ENCODE measurements around the gene MDC1. TPM values are rescaled to one million over a fixed set of nuclear protein-coding genes. Genes with fewer than 3 reads are reported as not detected.

MDC1 gene
- polyA plus RNA-seq, 3 donors from 2014 or later, result 3.0 to 16.5 TPM; not detected in 1

DNA sequence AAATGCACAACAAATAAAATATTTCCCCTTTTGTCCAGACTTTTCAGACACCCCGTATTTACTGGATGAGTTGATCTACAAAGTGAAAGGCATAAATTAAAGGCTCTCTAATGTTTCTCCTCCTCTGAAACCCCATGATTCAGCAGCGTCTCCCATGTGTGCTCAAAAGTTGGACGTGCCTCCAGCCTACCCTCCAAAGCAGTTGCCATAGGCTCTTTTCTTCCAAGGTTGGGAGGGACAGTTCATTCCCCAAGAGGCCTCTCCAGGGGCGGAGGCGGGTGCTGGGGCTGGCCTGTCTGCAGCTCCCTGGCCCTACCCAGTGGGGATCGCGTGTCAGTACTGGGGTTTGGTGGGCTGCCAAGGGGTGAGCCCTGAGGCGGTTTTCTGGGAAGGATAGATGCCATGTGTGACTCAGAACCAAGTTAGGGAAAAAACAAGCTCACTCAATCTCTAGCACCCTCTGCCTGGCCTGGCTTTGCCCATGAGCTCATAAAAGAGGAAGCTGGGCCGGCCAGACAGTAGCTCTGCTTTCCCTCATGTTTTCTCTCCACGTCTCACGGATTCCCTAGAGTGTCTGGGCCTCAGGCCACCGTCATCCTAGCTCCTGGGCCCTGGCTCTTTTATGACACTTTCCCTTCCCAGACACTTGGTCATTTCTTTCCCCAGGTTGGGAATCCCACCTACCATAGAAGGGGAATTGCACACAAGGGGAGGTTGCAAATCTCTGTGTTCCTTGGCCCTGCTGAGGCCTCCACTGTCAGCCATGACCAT is 35.3 kb upstream of the MDC1 start:
- Mint-ChIP-seq H3K27ac (no peak overlapping the region), H3K27me3 (ENCODE audit: low read depth in 3 of 3) (peaks cover 0 to 2% (median 2%) of the 10 kb centered on the region in 3 donors), H3K4me1 (no peaks in the 10 kb centered on the region), H3K36me3 (no peaks in the 10 kb centered on the region), H3K9me3 (peaks cover 0 to 1% (median 0%) of the 10 kb centered on the region in 6 donors), H3K4me3 (no peak overlapping the region)
- DNase-seq, result no peak

DNA sequence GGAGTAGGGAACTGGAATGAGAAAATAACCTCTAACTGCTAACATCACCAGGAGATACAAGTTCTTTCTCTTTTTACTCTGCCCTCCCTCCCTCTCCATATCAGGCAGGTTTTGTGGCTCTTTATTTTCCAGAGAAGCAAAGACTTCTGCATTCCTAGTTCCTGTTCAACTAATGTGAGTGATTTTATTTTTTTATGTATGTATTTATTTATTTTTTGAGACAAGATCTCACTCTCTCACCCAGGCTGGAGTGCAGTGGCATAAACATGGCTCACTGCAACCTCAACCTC is 33.2 kb upstream of the MDC1 start:
- Mint-ChIP-seq H3K4me1 (peaks cover 0 to 1% of the 10 kb centered on the region in 2 donors), H3K27ac (no peak overlapping the region), H3K9me3 (peaks cover 0 to 1% (median 0%) of the 10 kb centered on the region in 6 donors), H3K4me3 (no peak overlapping the region), H3K27me3 (ENCODE audit: low read depth in 3 of 3) (peaks cover 0 to 2% (median 0%) of the 10 kb centered on the region in 3 donors), H3K36me3 (no peaks in the 10 kb centered on the region)
- no peak for DNase-seq

DNA sequence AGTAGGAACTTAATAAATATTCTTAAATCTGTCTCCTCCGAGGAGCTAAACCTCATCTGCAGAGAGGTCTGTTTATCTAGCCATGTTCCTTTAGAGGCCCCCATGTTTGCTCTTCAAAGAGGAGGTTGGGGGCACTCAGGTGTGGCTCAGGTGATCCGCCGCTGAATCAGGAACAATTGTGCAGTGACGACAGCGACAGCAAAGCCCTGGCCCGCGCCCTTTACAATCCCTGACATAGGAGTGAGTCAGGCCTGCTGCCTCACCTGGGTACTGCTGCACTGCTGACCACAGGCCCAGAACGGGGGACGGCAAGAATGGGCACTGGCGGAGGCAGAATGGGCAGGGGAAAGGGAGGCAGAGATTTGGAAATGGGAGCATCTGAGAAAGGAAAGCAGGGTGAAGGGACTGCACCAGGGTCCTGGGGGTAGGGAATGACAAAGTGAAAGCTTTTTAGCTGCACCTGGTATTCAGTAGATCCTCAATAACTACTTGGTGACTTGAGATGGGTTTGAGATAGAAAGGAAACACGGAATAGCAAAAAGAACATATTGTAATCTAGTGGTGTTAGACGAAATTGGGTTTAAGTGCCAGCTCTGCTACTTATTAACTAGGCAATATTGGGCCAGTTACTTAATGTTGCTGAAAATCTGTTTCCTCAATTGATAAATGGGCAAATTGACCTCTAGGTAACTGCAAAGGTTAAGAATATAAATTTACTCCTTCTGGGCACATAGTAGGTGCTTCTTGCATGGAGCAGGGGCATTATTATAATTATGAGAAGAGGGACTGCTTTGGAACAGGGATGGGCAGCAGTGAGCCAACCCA is 32.7 kb upstream of the MDC1 start:
- DNase-seq, result no peak
- H3K4me1 Mint-ChIP-seq, result peaks cover 3 to 5% of the 10 kb centered on the region in 2 donors
- peak overlapping the region in 2 of 6 donors; percentile 6 to 29 for H3K27ac Mint-ChIP-seq
- peaks cover 0 to 2% (median 2%) of the 10 kb centered on the region in 3 donors for H3K27me3 Mint-ChIP-seq (ENCODE audit: low read depth in 3 of 3)
- H3K9me3 Mint-ChIP-seq, result peaks cover 0 to 1% (median 0%) of the 10 kb centered on the region in 6 donors
- no peak overlapping the region for H3K4me3 Mint-ChIP-seq
- no peaks in the 10 kb centered on the region for H3K36me3 Mint-ChIP-seq

DNA sequence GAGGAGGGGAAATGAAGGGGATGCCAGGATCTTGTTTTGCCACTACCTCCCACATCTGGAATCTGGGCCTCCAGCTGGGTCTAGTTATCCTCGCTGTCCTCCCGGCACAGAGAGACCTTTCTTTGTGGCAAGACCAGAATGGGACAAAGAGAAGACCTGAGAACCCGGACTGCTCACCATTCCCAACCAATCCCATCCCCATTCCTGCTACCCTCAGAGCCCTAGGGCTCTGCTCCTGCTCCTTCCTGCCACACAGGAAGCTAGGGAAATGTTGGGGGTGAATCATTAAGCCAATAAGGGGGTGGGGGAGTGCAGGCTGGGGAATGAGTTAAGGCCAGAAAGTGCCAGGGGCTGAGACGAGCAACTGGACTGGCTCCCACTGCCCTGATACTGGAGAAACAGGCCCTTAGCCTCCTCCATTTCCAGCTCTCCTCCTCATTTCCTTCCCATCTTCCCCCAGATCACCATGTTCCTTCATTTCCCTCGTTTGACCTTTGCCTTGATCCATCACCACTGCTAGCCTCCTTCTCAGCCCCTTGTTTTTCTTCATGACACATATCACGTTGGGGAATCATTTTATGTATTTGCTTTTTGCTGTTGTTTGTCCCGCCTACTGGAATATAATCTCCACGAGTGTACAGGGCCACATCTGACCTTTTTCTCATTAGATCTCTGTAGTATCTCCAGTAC is 31.9 kb upstream of the MDC1 start:
- peaks cover 0 to 1% (median 0%) of the 10 kb centered on the region in 6 donors for H3K9me3 Mint-ChIP-seq
- DNase-seq, result no peak
- H3K36me3 Mint-ChIP-seq, result no peaks in the 10 kb centered on the region
- peaks cover 8 to 12% of the 10 kb centered on the region in 2 donors for H3K4me1 Mint-ChIP-seq
- H3K4me3 Mint-ChIP-seq, result no peak overlapping the region
- H3K27ac Mint-ChIP-seq, result peak overlapping the region in 1 of 6 donors; percentile 20
- peaks cover 0 to 2% (median 2%) of the 10 kb centered on the region in 3 donors for H3K27me3 Mint-ChIP-seq (ENCODE audit: low read depth in 3 of 3)

DNA sequence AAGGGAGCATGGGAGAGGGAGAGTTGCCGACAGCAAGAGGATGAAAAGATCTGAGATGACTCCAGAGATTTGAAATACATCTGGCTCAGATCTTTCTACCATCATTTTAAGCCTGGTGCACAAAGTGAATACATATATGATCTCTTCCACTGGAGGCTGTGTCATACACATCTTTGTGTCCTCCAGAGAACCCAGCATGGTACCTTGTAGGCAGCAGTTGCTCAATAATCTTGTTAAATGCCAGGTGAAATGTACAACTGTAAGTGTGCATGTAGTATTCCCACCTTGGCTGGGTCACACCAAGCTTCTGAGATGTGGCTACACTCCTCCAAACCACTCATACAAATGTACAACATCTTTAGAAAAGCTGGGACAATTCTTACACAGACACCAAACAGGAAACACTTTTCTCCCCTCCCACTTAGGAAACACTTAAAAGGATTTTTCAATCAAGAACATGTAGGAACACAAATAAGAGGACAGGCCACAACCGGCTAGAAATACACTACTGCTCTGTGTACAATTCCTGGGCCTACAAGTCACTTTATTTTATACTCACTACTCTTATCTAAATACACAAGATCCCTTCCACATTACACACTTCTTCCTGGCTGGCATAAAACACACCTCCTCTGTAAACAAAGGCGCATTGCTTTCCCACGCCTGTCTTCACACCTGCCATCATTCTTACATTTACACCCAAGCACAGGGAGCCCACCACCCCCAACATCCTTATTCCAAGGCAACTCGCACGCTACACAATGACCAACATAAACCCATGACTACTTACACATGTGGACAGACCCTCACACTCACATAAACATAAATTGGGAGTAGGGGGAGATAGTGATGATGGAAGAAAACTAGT is 31.1 kb upstream of the MDC1 start:
- Mint-ChIP-seq H3K27ac (peak overlapping the region in 1 of 6 donors; percentile 42), H3K27me3 (ENCODE audit: low read depth in 3 of 3) (peaks cover 0 to 9% (median 2%) of the 10 kb centered on the region in 3 donors), H3K4me1 (peaks cover 17 to 21% of the 10 kb centered on the region in 2 donors), H3K36me3 (no peaks in the 10 kb centered on the region), H3K9me3 (peaks cover 0 to 1% (median 0%) of the 10 kb centered on the region in 6 donors), H3K4me3 (no peak overlapping the region)
- no peak for DNase-seq

DNA sequence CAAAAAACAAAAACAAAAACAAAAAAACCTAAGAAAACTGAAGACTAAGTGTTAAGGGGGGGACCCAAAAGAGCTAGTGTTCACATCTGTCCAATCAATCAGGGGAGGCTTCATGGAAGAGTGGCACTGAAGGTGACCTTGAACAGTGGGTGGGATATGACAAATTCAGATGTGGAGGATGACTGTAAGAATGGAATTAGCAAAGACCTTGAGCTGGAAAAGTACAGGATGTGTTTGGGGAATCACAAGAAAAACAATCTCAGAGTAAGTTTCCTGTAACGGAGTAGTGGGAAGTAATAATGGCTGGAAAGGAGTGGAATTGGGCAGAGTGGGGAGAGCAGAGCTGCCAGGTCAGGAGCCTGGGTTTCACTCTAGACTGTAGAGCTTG is 30.2 kb upstream of the MDC1 start:
- Mint-ChIP-seq H3K4me3 (no peak overlapping the region), H3K27me3 (ENCODE audit: low read depth in 3 of 3) (peaks cover 0 to 13% (median 6%) of the 10 kb centered on the region in 3 donors), H3K36me3 (no peaks in the 10 kb centered on the region), H3K27ac (no peak overlapping the region), H3K4me1 (peaks cover 21 to 25% of the 10 kb centered on the region in 2 donors), H3K9me3 (peaks cover 0 to 1% (median 0%) of the 10 kb centered on the region in 6 donors)
- DNase-seq, result no peak

DNA sequence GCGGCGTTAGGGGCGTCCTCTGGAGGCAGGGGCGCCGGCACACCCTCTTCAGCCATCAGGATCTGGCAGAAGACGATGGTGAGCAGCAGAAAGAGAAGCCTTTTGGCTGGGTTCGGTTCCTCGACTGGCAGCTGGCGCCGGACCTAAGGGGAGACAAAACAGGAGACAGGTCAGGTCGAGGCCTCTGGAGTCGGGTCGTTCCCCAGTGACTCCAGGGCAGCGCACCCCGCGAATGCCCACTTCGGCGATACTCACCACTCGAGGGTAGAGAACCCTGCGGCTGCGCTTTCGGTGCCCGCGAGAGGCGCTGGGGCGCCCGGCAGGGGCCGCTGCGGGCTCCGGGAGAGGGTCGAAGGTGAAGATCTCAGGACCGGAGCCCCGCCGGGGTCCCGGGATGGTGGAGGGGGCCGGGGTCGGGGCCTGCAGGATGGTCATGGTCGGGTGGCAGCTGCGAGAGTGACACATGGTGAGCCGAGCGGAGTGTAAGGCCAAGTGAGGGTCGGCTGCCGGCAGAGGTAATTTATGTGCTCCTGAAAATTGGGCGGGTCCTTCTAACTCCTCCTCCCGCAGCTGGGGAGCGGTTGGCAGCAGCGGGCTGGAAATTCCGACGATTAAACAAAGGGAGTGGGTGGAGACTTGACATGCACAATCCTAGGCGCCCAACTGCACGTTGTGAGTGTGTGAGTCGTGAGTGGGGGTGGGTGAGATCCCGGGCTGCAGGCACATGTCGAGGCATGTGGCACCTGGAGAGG is 27.1 kb upstream of the MDC1 start, which contains the start of gene IER3:
Gene IER3, minus strand, starts transcription at position 494 of the 752 bp plus-strand sequence. Its CDS starts 29 bp downstream, at position 465.
- peak; percentile 61 to 62 (median 62) for DNase-seq
- Mint-ChIP-seq H3K36me3 (peaks cover 9 to 25% (median 12%) of the 10 kb centered on the region in 3 donors), H3K4me3 (peak within 1 kb of the TSS; percentile 88 to 97 (median 89)), H3K27ac (peak within 1 kb of the TSS; percentile 89 to 97 (median 94)), H3K27me3 (ENCODE audit: low read depth in 3 of 3) (peaks cover 3 to 24% (median 4%) of the 10 kb centered on the region in 3 donors), H3K9me3 (peaks cover 0 to 1% (median 0%) of the 10 kb centered on the region in 6 donors), H3K4me1 (peaks cover 43 to 52% of the 10 kb centered on the region in 2 donors)

DNA sequence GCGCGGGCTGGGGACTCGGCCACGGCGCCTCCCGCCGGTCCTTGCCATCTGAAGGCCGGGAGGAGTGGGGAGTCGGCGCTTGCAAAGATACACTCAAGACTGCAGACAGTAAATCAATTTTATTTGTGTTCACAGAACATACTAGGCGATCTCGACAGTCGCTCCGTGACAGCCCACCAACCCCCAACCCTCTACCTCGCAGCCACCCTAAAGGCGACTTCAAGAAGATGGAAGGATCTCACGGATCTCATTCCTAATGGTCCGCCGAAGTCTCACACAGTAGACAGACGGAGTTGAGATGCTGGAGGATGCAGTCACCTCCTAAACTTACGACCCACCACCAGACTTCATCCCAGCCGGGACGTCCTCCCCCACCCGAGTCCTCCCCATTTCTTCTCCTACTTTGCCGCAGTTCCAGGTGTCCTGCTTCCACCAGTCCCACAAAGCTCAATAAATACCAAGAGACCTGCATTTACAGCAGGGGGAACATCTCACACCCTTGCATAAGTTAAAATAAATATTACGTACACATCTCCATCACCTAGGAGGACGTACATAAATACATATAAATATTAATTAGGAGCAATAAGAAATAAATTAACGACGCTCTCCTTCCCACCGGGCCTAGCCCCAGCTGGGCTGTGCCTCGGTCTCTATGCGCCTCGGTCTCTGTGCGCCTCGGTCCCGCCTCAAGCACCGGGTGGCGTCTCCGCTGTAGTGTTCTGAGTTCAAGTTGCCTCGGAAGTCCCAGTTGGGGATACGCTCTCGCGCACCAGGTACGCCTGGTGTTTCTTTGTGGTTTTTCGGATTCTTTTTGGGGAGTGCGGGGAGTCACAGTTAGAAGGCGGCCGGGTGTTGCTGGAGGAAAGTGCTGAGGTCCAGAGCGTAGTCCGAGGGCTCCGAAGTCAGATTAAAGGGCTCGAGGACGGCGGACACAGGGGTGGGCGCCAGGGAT is 26.3 kb upstream of the MDC1 start:
- peaks cover 3 to 24% (median 4%) of the 10 kb centered on the region in 3 donors for H3K27me3 Mint-ChIP-seq (ENCODE audit: low read depth in 3 of 3)
- H3K27ac Mint-ChIP-seq, result peak overlapping the region; percentile 89 to 97 (median 94)
- peaks cover 52 to 61% of the 10 kb centered on the region in 2 donors for H3K4me1 Mint-ChIP-seq
- peak; percentile 22 to 32 (median 29) for DNase-seq
- peaks cover 17 to 34% (median 20%) of the 10 kb centered on the region in 3 donors for H3K36me3 Mint-ChIP-seq
- peaks cover 0 to under 1% (median 0%) of the 10 kb centered on the region in 6 donors for H3K9me3 Mint-ChIP-seq
- H3K4me3 Mint-ChIP-seq, result peak overlapping the region; percentile 88 to 97 (median 89)

DNA sequence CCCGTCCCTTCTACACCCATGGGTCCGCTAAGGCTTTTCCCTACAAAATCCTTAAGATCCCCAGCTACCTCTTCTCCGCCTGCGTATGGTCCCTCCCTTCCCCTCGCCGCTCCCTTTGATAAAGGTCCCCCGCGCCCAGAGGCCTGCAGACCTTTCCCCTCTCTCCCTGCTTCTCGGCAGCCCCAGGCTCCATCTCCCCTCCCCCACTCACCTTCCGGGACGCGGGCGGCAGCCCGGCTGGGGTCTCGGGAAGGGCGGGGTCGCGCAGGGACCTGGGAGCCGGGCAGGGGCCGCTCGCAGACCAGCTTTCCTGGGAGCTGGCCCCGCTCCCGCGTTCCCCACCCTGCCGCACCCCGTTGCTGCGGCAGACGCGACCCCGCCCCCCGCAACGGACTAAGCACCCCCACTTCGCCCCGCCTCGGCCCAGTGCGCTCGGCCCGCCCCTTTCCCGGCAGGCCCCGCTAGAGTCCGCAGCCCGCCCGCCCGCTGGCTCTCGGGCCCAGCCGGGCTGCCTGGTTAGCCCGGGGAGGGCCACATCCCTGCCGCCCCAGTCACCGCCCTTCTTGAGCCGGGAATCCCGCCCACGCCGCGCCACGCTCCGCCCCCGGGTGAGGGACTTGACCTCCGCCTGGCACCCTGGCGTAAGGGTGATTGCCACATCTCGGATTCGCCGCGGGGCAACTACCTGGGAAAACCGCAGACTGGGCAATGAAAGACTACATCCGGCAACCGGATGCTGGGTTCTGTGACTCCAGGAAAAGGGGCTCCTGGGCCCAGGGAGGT is 25.4 kb upstream of the MDC1 start, which contains the start of gene FLOT1:
Gene FLOT1, minus strand, starts transcription at position 372 of the 783 bp plus-strand sequence. CDS start 498 bp downstream, outside the sequence.
- Mint-ChIP-seq H3K27me3 (ENCODE audit: low read depth in 3 of 3) (peaks cover 3 to 24% (median 4%) of the 10 kb centered on the region in 3 donors), H3K27ac (peak within 1 kb of the TSS; percentile 89 to 97 (median 94)), H3K9me3 (peaks cover 0 to 2% (median 0%) of the 10 kb centered on the region in 6 donors), H3K4me3 (peak within 1 kb of the TSS; percentile 89 to 97 (median 89)), H3K4me1 (peaks cover 59 to 69% of the 10 kb centered on the region in 2 donors), H3K36me3 (peaks cover 20 to 39% (median 21%) of the 10 kb centered on the region in 3 donors)
- peak; percentile 91 to 94 (median 91) for DNase-seq

DNA sequence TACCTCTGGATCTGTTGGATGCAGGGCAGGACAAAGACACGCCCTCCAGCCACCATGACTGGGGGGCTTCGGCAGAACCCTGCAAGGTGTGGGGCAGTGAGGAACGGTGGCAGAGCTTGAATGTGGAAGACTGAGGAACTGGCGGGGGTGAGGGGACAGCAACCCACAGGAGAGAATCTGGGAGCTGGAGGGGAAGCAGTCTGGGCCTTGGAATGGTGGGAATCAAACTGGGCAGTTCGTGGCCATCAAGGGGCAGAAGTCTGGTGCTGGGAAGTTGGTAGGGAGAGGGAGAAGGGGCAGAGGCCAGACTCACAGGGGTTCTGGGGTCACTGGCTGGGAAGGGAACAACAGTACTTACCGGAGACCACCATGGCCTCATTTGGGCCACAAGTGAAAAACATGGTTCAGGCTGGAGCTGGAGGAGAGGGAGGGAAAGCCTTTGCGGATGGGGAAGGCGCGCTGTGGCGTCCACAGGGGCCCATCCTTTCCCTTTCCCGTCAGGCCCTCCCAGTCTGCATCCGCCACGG is 24.8 kb upstream of the MDC1 start:
- Mint-ChIP-seq H3K27ac (peak overlapping the region; percentile 76 to 94 (median 85)), H3K4me3 (peak overlapping the region; percentile 89 to 91 (median 89)), H3K27me3 (ENCODE audit: low read depth in 3 of 3) (peaks cover 3 to 26% (median 4%) of the 10 kb centered on the region in 3 donors), H3K36me3 (peaks cover 21 to 40% (median 22%) of the 10 kb centered on the region in 3 donors), H3K9me3 (peaks cover 0 to 2% (median 0%) of the 10 kb centered on the region in 6 donors), H3K4me1 (peaks cover 65 to 75% of the 10 kb centered on the region in 2 donors)
- DNase-seq, result no peak

All from immature natural killer cell (primary cell).